ENCODE results near the gene KLF4. TPM values are rescaled to one million over a fixed set of nuclear protein-coding genes. Genes with fewer than 3 reads are reported as not detected.

The KLF4 gene
- total RNA-seq, 1 experiment from 2014 or later, result 4.9 TPM

GRCh38 chr9:107523539-107523938, 34.0 kb upstream of the KLF4 start:
- H3K27me3 Mint-ChIP-seq (ENCODE audit: insufficient read depth, unreplicated experiment), result no peaks in the 10 kb centered on the region
- POLR2A ChIA-PET, result no interaction called here
- BruUV-seq (replicated peaks), result no TSS peak
- Histone ChIP-seq H3K4me3 (ENCODE audit: low read depth, low read length) (no peak overlapping the region), H3K27me3 (replicated peaks; ENCODE audit: control insufficient read depth, insufficient read depth, low read length) (no peaks in the 10 kb centered on the region), H3K9me3 (no peaks in the 10 kb centered on the region), H3K4me1 (no peaks in the 10 kb centered on the region), H3K36me3 (ENCODE audit: control insufficient read depth, insufficient read depth, low read length) (no peaks in the 10 kb centered on the region)
- no peaks in the 10 kb centered on the region for H3K9me3 Mint-ChIP-seq (ENCODE audit: unreplicated experiment)
- DNase-seq, result no peak
- TF ChIP-seq, protein P1, sequence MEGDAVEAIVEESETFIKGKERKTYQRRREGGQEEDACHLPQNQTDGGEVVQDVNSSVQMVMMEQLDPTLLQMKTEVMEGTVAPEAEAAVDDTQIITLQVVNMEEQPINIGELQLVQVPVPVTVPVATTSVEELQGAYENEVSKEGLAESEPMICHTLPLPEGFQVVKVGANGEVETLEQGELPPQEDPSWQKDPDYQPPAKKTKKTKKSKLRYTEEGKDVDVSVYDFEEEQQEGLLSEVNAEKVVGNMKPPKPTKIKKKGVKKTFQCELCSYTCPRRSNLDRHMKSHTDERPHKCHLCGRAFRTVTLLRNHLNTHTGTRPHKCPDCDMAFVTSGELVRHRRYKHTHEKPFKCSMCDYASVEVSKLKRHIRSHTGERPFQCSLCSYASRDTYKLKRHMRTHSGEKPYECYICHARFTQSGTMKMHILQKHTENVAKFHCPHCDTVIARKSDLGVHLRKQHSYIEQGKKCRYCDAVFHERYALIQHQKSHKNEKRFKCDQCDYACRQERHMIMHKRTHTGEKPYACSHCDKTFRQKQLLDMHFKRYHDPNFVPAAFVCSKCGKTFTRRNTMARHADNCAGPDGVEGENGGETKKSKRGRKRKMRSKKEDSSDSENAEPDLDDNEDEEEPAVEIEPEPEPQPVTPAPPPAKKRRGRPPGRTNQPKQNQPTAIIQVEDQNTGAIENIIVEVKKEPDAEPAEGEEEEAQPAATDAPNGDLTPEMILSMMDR (IDR thresholded peaks at IDR 0.05; ENCODE audit: insufficient read depth in 1 of 2, low read depth in 1 of 2, low read length in 1 of 2, severe bottlenecking in 1 of 2, unreplicated experiment in 1 of 2), result no peak
- intact Hi-C loops (cut with micrococcal nuclease; ENCODE audit: unreplicated experiment), result no loop called here
- no peak overlapping the region for H3K27ac Mint-ChIP-seq (ENCODE audit: unreplicated experiment)
- no peak overlapping the region for H3K4me3 Mint-ChIP-seq (ENCODE audit: unreplicated experiment)
- H3K4me1 Mint-ChIP-seq (ENCODE audit: low read depth, unreplicated experiment), result no peaks in the 10 kb centered on the region
- no peaks in the 10 kb centered on the region for H3K36me3 Mint-ChIP-seq (ENCODE audit: insufficient read depth, unreplicated experiment)
- CTCF ChIA-PET, result interaction anchor here (0.9 kb wide), 1 partner anchor 14 kb away, joined by 3 read pairs; no protein-coding TSS in a partner anchor

DNA sequence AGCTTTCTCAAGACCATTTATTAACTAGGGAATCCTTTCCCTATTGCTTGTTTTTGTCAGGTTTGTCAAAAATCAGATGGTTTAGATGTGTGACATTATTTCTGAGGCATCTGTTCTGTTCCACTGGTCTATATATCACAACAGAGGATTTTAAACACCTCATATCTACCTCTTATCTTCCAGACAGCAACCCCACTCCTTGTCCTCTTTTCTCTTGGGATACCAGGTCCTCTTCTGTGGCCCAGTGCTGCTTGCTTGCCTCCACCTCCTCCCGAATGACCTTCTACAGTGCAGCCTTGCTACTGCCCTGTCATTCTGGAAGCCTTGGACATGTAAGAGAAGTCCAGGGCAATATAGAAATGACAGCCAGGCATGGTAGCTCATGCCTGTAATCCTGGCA, 30.6 kb upstream of the KLF4 start:
- Histone ChIP-seq H3K27me3 (replicated peaks; ENCODE audit: control insufficient read depth, insufficient read depth, low read length) (no peaks in the 10 kb centered on the region; the same call in 1 of the 2 replicates), H3K9me3 (no peaks in the 10 kb centered on the region), H3K36me3 (ENCODE audit: control insufficient read depth, insufficient read depth, low read length) (no peaks in the 10 kb centered on the region), H3K4me1 (no peaks in the 10 kb centered on the region), H3K4me3 (ENCODE audit: low read depth, low read length) (no peak overlapping the region)
- no peak overlapping the region for H3K4me3 Mint-ChIP-seq (ENCODE audit: unreplicated experiment)
- no peaks in the 10 kb centered on the region for H3K36me3 Mint-ChIP-seq (ENCODE audit: insufficient read depth, unreplicated experiment)
- no TSS peak for BruUV-seq (replicated peaks)
- H3K27ac Mint-ChIP-seq (ENCODE audit: unreplicated experiment), result no peak overlapping the region
- H3K9me3 Mint-ChIP-seq (ENCODE audit: unreplicated experiment), result no peaks in the 10 kb centered on the region
- POLR2A ChIA-PET, result no interaction called here
- intact Hi-C loops (cut with micrococcal nuclease; ENCODE audit: unreplicated experiment), result no loop called here
- H3K27me3 Mint-ChIP-seq (ENCODE audit: insufficient read depth, unreplicated experiment), result no peaks in the 10 kb centered on the region
- CTCF ChIA-PET, result no interaction called here
- TF ChIP-seq, protein P1 (IDR thresholded peaks at IDR 0.05; ENCODE audit: insufficient read depth in 1 of 2, low read depth in 1 of 2, low read length in 1 of 2, severe bottlenecking in 1 of 2, unreplicated experiment in 1 of 2), result no peak
- DNase-seq, result no peak
- no peaks in the 10 kb centered on the region for H3K4me1 Mint-ChIP-seq (ENCODE audit: low read depth, unreplicated experiment)

DNA sequence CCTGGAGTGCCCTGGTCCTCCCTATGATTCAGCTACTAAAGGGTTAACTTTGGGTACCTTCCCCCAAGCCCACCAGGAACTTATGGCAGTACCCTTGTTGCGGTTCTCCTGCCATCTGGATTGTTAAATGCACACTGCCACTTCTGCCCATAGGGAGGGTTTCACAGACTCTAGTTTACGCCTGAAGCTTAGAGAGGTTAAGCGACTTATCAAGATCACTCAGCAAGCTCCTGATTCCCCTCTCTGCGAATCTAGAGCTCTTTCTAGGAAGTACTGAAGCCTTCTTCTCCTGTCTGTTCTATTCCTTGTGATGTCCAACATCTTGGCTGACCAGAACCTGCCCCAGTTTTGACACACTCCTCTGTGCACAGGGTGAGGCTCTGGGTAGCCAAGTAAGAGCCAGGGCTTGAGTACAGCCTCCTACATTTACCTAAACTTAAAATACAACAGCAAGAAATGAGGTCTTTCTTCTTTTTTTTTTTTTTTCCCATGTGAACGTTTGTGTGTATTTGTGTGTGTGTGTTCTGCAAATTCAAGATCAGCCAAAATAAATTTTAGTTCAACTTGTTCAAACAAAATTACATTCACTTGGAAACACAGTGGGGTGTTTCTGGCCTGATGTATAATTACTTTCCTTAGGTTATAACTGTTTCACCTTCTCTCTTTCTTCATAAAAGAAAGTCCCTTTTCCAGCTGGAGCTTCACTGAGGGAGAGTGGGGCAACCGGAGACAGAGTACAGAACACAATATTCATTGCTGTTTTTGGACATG, 28.7 kb upstream of the KLF4 start:
- TF ChIP-seq, protein P1 (IDR thresholded peaks at IDR 0.05; ENCODE audit: insufficient read depth in 1 of 2, low read depth in 1 of 2, low read length in 1 of 2, severe bottlenecking in 1 of 2, unreplicated experiment in 1 of 2), result no peak
- Histone ChIP-seq H3K4me3 (ENCODE audit: low read depth, low read length) (no peak overlapping the region), H3K4me1 (no peaks in the 10 kb centered on the region), H3K36me3 (ENCODE audit: control insufficient read depth, insufficient read depth, low read length) (no peaks in the 10 kb centered on the region), H3K27me3 (replicated peaks; ENCODE audit: control insufficient read depth, insufficient read depth, low read length) (no peaks in the 10 kb centered on the region; the same call in 1 of the 2 replicates), H3K9me3 (no peaks in the 10 kb centered on the region)
- intact Hi-C loops (cut with micrococcal nuclease; ENCODE audit: unreplicated experiment), result no loop called here
- H3K36me3 Mint-ChIP-seq (ENCODE audit: insufficient read depth, unreplicated experiment), result no peaks in the 10 kb centered on the region
- no peaks in the 10 kb centered on the region for H3K9me3 Mint-ChIP-seq (ENCODE audit: unreplicated experiment)
- H3K27me3 Mint-ChIP-seq (ENCODE audit: insufficient read depth, unreplicated experiment), result no peaks in the 10 kb centered on the region
- no peak overlapping the region for H3K4me3 Mint-ChIP-seq (ENCODE audit: unreplicated experiment)
- no TSS peak for BruUV-seq (replicated peaks)
- no peak for DNase-seq
- CTCF ChIA-PET, result interaction anchor here (0.6 kb wide), 1 partner anchor 11 kb away, joined by 7 read pairs; no protein-coding TSS in a partner anchor
- no peak overlapping the region for H3K27ac Mint-ChIP-seq (ENCODE audit: unreplicated experiment)
- no peaks in the 10 kb centered on the region for H3K4me1 Mint-ChIP-seq (ENCODE audit: low read depth, unreplicated experiment)
- POLR2A ChIA-PET, result no interaction called here

Data from Caco-2 (cell line).